HG03103 (cell line): Measurements from ENCODE around the gene ST8SIA2.

Experiments
- ATAC-seq: cut with Tn5 transposase; IDR thresholded peaks from one replicate; pipeline ENCODE4 v1.9.1; 2021; ENCODE audit warnings: low read depth; ENCODE audit not compliant: unreplicated experiment

ST8SIA2 gene

GRCh38 chr15:92430069-92430440 is 36.4 kb downstream of the ST8SIA2 start:
- ATAC-seq: no peak

DNA sequence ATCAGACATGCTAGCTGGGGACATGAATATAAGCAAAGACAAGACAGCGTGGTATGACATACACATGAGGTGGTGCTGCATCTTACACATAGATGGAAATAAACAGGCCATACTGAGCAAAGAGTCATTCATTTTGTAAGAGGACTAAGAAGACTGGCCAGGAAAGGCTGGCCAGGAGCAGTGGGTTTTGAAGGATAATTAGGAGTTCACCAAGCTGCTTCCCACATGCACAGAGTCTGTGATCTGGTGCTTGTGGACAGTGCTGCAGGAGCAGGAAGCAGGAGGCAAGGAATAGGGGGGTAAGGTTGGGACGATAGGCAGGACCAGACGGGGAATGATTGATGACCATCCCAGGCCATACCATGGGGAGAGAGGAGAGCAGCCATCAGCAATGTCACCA is 41.5 kb downstream of the ST8SIA2 start:
- ATAC-seq: no peak

DNA sequence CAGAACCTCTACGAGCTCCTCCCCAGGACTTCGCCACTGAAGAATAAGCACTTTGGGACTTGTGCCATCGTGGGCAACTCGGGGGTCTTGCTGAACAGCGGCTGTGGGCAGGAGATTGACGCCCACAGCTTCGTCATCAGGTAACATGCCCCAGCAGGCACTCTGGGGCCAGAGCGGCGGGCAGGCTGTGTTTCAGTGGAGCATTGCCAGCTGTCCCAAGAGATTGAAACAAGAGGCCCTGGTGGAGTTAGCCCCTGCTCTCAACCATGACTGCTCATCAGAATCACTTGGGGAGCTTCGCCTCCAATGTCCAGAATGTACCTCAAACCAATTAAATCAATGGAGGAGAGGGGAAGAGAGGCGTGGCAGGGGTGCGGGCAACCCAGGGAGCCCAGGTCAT is 44.8 kb downstream of the ST8SIA2 start:
- no peak for ATAC-seq

DNA sequence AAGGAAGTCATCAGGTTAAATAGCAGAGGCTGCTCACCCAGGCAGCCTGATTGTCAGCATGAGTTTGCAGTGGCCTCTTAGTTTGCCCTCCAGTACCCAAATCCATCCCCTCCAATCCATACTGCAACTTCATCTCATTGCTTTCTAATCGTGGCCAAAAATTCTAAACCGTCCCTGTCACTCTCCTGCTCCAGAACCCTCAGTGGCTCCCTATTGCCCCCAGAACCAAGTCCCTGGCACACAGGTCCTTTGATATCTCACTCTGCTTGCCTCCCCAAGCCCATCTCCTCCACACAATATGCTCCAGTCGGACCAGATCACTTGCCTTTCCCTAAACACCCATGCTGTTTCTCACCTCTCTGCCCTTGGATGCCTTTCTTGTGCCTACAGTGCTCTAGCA is 49.7 kb downstream of the ST8SIA2 start:
- ATAC-seq: no peak

- no peak for ATAC-seq
Observed at GRCh38 chr15:92444631-92445030, 51.0 kb downstream of the ST8SIA2 start.

DNA sequence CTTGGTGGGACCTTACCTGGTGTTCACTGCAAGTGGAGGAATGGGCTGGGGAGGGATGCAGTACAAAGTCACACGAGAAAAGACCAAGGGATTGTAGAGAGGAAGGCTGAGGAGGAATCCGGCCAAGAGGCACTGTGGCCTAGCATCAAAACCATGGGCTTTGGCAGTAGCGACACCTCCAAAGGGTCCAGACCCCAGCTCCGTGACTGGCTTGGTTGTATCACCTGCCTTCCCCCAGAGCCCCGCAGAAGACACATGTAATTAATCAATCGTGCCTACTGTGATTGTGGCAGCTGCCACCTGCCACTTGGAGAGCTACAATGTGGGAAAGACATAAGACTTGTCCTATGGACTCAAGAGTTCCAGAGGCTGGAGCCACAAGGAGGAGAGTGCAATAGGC is 54.7 kb downstream of the ST8SIA2 start:
- ATAC-seq: no peak

GRCh38 chr15:92449476-92449875 is 55.8 kb downstream of the ST8SIA2 start:
- no peak for ATAC-seq

DNA sequence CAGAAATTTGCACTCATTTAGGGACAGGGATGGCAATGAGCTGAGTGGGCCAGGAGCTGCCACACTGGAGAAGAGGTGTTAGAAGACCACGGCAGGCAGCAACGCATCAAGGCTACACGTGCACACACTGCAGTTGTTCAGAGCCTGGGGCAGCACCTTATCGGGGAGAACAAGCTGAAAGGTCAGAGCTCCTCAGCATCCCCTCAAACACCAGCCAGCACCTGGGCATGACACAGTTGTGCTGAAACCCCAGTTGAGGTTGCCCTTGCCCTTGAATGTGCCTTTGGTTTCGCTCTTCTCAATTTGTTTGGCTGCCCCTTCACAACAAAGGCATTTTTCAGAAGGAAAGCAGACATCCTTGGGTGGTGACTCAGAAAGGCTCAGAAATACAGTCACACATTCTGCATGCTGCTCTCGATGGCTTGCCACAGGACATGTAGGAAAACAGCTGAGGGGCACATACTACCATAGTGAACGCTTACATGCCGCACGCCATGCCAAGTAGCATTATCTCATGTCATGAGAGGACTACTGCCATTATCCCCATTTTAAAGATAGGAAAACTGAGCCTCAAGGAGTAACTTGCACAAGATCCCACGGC is 57.6 kb downstream of the ST8SIA2 start:
- ATAC-seq: no peak

- ATAC-seq: no peak
Observed at GRCh38 chr15:92452143-92452542, 58.5 kb downstream of the ST8SIA2 start.

DNA sequence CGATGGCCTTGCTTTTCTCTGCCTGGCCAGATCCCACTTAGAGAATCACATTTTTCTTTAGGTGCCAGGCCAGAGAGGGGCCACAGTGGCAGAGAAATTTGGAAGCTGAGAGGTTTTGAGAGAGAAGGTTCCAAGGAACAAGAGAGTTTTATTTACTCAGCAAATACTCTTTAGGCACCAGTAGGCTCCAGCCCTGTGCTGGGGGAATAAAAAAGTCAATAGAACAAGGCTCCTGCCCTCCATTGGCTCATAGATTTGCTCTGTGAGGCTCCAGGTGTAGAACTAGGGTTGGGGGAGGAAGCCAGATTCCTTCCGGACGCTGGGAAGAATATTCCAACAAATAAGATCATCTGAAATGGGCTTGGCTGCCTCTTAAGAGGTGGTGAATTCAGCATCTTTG is 59.9 kb downstream of the ST8SIA2 start:
- ATAC-seq: no peak

- no peak for ATAC-seq
Observed at GRCh38 chr15:92454555-92455105, 60.9 kb downstream of the ST8SIA2 start.

DNA sequence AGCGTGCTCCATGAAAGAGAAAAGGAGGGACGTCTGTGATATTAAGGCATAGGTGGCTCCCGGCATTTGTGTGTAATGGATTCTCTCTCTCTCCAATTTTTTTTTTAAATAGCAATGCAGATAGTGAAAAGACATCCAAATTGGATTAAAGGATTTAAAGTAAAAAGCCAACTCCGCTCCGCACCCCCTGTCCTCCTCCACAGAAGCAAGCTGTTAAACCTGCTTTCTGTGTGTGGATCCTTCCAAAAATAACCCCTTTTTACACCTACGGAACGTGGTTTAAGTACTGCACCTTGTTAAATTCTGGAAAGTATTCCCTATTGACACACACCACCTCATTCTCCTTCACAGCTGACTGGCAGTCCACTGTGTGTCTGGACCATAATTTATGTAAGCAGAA is 61.6 kb downstream of the ST8SIA2 start:
- ATAC-seq: no peak

- ATAC-seq: no peak
Observed at GRCh38 chr15:92457471-92458041, 63.9 kb downstream of the ST8SIA2 start.

DNA sequence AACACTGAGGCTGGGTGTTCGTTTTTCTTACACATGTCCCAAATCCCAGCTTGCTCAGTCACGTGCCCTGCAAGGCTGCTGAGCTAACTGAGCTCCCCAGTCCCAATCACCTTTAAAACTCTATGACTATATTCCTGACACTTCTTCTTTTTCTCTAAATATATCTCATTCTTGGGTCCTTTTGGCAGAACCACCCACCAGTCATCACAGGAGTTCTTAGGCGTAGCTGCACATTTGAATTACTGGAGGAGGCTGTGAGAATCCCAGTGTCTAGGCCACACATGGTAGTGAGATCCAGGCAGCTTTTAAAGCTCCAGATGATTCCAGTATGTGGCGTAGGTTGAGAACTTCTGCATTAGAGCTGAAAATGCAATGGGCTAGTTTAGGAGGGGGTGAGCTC is 66.3 kb downstream of the ST8SIA2 start:
- ATAC-seq: no peak

DNA sequence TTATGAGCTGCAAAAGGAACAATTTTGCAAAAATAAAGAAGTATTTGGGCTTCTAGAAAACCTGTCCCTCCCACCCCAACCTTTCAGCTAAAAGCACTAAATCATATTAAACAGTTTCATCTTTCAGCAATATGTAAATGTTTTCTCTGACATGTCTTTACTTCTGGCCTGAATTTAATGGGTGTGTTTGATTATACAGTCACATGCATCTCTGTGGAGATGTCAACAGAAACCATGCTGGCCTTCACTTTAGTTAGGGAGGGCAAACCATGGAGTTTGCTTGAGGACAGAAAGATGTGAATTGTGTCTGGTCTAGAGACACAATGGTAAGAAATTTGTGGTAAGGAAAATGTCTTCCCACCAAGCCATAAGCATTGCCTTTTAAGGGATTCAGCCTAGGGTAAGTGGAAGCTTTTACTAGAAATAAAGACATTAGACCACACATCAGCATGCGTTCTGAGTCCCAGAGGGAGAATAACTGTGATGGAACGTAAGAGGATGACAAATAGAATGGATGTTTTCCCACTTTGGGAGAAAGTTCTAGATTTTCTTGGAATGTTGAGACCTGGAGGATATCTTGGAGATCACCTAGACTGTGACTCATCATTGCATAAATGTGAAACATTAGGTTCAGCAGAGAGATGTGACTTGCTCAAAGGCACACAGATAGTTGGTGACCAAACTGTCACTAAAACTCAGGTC is 68.9 kb downstream of the ST8SIA2 start:
- no peak for ATAC-seq

DNA sequence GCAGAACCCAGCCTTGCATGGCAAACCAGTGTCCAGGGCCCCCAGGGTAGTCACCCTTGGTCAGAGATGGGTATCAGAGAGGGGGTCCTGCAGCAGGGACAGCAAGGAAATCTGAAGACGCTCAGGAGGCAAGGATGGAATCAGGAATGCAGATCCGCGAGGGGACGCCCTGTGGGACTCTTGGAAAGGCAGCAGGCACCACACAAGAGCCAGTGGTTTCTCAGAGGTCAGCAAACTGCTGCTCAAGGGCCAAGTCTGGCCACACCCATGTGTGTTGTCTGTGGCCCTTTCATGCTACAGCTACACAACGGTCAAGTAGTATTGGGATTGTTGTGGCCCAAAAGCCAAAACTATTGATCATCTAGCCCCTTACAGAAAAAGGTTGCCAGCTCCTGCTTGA is 69.7 kb downstream of the ST8SIA2 start:
- ATAC-seq: no peak

GRCh38 chr15:92463826-92464225 is 70.1 kb downstream of the ST8SIA2 start:
- ATAC-seq: no peak

DNA sequence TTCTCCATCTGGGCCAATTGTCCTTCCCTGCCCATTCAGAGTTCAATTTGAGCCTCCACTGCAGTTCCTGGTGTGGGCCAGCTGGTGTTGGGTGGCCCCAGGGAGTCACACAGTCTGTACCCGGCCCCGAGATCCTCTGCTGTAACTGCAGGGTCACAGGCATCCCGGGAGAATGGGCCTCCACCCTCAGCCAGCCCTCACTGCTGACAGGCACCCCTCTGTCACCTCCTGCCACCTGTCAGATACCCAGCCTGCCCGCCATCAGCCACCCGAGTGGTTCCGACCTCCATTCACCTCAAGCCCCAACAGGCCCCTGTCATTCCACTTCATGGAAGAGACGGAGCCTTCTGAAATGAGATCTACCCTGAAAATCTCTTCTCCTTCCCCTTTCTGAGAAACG is 73.2 kb downstream of the ST8SIA2 start:
- ATAC-seq: no peak

- no peak for ATAC-seq
Observed at GRCh38 chr15:92467245-92467644, 73.6 kb downstream of the ST8SIA2 start.

- ATAC-seq: no peak
Observed at GRCh38 chr15:92468991-92469390, 75.3 kb downstream of the ST8SIA2 start.

- ATAC-seq: no peak
Observed at GRCh38 chr15:92471288-92471687, 77.6 kb downstream of the ST8SIA2 start.

DNA sequence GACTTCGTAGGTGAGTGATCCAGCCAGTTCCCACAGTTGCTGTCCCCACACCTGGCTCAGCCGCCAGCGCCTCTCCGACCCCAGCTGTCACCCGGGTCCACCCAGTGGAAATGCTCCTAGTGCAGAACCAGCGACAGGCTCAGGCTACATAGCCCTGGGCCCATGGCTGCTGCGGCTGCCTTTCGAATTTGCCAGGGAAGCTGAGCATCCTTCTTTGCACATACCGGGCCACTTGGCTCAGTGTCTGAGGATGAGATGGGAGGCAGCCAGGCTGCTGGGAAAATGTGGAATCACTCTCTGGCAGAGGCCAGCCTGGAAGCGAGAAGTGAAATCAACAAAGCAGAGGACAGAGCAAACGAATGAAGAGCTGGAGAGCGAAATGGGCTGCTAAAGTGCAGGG is 80.1 kb downstream of the ST8SIA2 start:
- ATAC-seq: no peak
